GM12891 (cell line): ENCODE measurements around the gene CEMIP.

Experiments used
- POLR2A ChIP-seq: IDR thresholded peaks from 2 replicates; pipeline ENCODE4 v1.6.1; 2011; ENCODE audit warnings: low read depth, low read length, control low read depth
- POLR2AphosphoS5 ChIP-seq: IDR thresholded peaks from 2 replicates; pipeline ENCODE4 v1.6.1; 2011; ENCODE audit warnings: low read depth, low read length, control low read depth
- POU2F2 ChIP-seq: IDR thresholded peaks from 2 replicates; pipeline ENCODE4 v1.6.1; 2011; ENCODE audit warnings: low read depth, mild to moderate bottlenecking, control low read depth, low read length, moderate library complexity
- TAF1 ChIP-seq: IDR thresholded peaks from 2 replicates; pipeline ENCODE4 v1.6.1; 2011; ENCODE audit warnings: low read depth, low read length, control low read depth

DNA sequence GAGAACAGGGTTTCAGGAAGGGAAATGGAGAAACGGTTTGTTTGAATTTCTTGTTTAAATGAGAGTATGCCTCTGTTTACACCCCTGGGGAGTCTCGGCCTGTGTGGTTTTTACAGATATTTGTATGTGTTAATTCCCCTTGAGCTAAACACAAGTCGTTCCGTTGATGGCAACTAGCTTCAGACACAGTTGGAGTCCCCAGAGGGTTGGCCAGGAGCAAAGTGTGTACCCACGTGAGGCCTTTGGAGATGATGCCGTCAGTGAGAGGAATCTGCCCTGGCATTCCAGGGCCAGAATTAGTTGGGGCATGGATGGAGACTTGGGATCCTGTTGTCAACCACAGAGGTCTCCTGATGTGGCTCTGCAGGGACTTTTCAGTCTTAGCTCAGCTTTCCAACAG lies 44.0 kb downstream of the CEMIP start:
- TF ChIP-seq POLR2AphosphoS5 (no peak), TAF1 (no peak), POLR2A (no peak), POU2F2 (no peak)
